ENCODE measurements around the gene COL5A1.

COL5A1 gene

DNA sequence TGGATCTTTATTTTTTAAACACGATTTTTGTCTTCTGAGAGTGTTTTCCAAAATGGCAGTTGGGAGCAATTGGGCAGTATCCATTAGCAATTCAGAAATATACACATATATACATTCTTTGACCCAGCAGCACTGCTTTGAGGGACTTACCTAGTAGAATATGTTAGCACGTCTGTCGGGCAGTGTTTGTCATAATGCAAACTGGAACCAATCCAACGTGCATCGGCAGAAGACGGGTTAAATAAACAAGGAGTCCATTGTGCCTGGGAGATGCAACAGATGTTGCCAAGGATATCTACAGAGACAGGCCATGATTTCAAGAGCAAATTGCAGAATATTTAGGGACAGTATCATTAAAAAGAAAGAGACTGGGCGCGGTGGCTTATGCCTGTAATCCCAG, 107.0 kb downstream of the COL5A1 start:
- peak; percentile 42 for DNase-seq

GRCh38 chr9:134750450-134751155, 109.0 kb downstream of the COL5A1 start:
- DNase-seq: no peak

- no peak for DNase-seq
These were observed 110.0 kb downstream of the COL5A1 start for GRCh38 chr9:134751622-134752021.

DNA sequence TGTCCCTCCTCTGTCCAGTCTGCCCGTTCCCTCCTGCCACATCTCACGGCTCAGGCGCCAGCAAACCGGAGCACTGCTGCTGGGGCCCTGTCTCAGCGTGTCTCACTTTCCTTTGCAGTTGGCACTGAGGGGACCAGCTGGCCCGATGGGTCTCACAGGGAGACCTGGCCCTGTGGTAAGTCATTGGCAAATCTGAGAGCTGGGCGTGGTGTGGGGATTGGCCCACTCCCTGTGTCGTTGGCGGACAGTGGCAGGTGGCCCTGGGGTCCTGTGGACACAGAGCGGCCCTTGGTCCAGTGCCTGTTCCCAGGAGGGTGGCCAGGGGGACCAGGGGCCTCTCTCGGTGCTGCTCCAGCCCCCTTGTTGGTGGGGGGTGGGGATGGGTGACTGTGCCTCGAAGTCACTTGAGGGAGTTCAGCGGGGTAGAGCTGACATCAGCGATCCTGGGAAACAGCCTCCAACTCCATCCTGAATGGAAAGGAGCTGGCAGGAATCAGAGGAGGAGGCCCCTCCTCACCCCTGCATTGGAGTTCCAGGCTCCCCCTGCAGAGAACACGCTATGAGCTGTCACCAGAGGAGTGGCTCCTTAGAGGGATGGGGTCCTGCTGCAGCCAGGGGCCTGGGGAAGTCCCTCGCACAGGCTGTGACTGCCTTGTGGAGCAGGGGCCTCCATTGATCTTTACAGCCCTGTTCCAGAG, 111.0 kb downstream of the COL5A1 start:
- no peak for DNase-seq

- DNase-seq: no peak
These were observed 111.6 kb downstream of the COL5A1 start for GRCh38 chr9:134753191-134753590.

GRCh38 chr9:134755221-134755907, 113.8 kb downstream of the COL5A1 start:
- DNase-seq: no peak

DNA sequence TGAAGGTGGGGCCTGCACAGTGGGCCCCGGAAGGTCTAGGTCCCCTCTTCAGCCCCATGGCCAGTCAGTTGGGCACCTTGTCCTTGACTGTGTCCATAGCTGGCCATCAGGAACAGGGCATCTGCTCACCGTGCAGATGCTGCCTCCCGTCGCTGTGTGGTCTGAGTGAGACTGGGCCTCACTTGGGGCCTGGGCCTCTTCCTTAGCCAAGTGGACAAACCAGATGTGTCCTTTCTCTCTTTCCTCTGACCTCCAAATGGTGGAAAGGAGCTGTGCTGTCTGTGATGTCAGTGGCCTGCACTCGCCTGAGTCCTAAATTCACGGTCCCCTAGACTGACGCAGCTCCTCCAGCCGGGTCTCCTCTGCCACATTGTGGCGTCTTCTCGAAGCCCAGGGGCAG, 114.5 kb downstream of the COL5A1 start:
- DNase-seq: no peak

- DNase-seq: no peak
These were observed 115.8 kb downstream of the COL5A1 start for GRCh38 chr9:134757216-134757975.

GRCh38 chr9:134758949-134759607, 117.5 kb downstream of the COL5A1 start:
- DNase-seq: no peak

- DNase-seq: no peak
These were observed 118.3 kb downstream of the COL5A1 start for GRCh38 chr9:134759913-134760312.

GRCh38 chr9:134760750-134761420, 119.3 kb downstream of the COL5A1 start:
- DNase-seq: no peak

GRCh38 chr9:134764473-134765269, 123.1 kb downstream of the COL5A1 start:
- DNase-seq: peak; percentile 34

- no peak for DNase-seq
These were observed 124.2 kb downstream of the COL5A1 start for GRCh38 chr9:134765785-134766184.

DNA sequence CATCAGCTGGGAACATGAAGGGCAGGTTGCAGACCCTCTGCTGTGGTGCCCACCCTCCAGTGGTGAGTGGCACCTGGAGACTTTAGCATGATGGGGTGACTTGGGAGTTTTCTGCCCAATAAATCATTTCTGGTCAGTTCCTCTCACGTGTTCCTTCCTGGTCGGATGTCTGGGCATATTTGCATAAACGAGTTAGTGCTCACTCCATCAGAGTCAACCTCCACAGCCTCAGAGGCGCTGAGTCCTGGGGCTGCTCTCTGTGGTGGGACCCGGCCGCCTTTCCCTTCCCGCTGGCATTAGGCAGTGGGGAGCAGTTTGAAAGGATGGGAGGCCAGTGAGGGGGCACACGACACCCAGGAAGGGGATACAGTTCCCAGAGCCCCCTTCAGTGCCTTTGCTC, 125.0 kb downstream of the COL5A1 start:
- DNase-seq: no peak

DNA sequence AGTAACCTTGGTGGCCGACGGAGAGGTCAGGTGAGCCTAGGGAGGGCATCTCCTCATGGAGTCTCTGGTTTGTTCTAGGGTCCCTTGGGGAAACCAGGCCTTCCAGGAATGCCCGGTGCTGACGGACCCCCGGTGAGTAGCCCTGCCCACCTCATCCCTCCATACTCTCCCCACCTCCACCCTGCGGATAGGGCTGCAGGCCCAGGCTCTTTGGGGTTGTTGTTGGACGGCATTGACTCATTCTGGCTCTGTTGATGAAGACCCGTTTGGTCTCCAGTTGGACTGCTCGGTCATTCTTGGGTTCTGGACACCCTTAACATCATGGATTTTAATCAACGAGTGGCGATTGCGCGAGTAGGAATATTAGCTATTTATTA, 126.7 kb downstream of the COL5A1 start:
- no peak for DNase-seq

DNA sequence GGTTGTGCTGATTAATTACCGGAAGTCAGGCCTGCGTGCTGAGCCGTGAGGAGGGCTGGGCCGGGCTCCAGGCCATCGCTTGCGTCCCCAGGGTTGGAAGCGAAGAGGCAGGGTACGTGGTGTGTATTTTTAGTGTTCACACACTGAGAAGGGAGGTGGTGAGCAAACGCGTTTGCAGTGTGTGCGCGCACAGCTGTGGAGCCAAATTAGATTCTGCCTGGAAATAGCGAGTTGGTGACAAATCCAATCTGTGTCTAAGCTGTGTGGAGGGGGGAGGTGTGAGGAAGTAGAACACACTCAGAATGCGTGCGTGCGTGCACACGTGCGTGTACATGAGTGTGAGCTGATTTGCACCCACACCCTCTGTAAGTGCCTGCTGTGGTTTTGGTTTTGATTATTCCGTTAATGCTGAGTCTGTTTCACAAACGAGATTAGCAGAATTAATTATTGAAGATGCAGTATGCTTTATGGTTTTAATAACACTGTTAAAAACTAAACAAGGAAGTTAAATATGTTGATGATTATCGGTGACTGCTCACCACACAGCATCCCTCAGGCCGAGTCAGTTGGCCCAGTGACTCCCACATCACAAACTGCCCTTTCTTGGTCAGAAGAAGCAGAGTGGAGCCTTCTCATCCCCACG, 127.2 kb downstream of the COL5A1 start:
- no peak for DNase-seq

GRCh38 chr9:134770972-134771971, 129.7 kb downstream of the COL5A1 start:
- no peak for DNase-seq

DNA sequence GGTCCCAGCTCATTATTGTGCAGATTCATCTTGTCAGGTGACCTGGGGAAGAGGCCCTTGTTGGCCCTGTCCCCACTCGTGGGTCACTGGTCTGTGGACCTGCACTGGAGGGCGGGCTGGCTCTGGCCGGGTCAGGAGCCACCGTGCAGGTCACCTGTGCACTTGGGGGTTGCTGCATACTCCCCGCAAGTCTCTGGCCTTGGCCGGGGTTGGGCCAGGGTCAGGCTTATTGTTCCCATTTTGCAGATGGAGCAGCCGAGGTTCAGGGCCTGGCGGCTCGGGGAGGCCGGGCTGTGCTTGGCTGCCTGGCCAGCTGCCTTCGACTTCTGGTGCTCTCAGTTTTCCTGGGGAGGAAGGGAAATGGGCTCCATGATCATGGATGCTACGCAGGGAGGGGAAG, 130.7 kb downstream of the COL5A1 start:
- no peak for DNase-seq

- DNase-seq: no peak
These were observed 132.2 kb downstream of the COL5A1 start for GRCh38 chr9:134773842-134774241.

All from NCI-H2171 (cell line).